Endometrial microvascular endothelial cells (primary cell): ENCODE data around the gene ATP2B3. TPM values are rescaled to one million over a fixed set of nuclear protein-coding genes. Genes with fewer than 3 reads are reported as not detected.

Experiments
- in situ Hi-C: cut with HindIII; loops from 2 replicates; pipeline ENCODE4 v1.10.0; 2017; ENCODE audit warnings: low sequenced_read_pairs, low pct_unique_long_range_greater_than_20kb; ENCODE audit errors: inconsistent ontology term
- total RNA-seq: library from RNA; depleted of rRNA; stranded (reverse); fragments of >200 nt; gene quantifications from one replicate; pipeline ENCODE4 v1.2.3, GENCODE V29; 2015; ENCODE audit errors: inconsistent ontology term

Gene ATP2B3
- total RNA-seq, 1 donor from 2014 or later: not detected

DNA sequence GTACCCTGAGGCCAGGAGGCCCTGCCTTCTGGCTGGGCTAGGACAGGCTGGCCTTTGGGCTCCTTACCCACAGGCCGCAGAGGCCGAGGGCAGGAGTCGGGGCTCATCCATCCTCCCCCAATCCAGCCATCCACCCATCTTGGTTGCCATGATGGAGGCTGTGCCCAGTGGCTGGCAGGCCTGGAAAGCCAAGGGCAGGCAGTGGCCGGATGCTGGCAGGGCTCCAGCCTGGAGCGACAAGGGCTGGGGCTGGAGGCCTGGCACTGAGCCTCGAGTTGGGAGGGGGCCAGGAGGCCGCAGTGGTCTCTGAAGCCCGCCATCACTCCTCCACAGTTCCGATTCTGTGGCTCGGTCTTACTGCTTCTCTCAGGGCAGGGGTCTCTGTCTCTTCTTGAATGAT is 31.3 kb upstream of the ATP2B3 start:
- in situ Hi-C loops: no loop called here

GRCh38 chrX:153487590-153488071 is 29.8 kb upstream of the ATP2B3 start:
- in situ Hi-C loops: no loop called here

DNA sequence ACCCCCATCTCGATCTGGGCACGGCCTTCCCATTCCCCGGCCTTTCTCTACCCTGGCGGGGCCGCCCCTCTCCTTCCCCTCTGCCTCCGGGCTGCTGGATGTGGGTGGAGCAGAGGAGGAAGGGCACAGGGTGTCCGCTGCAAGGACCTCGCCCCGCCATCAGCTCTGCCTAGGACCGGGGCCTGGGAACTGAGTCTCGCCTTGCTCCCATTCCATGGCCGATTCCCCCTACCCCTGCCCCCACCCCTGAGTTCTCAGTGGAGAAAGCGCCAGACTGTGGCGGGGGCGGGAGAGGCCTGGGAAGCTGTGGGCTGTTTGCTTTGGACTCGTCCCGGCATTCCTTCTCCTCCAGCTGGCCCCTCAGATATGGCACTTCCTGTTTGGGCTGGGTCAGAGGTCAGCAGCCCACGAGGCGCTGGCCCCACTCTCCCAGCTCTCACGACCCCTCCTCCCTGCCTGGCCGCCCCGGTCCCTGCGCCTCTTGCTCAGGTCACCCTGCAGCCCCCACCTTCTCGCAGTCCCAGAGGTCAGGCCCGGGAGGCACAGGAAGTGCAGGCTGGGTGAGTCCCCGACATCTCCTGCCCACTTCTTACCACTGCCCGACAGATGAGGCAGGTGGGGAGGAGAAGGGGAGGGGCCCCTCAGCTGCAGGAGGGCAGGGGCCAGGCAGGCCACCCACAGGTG is 29.1 kb upstream of the ATP2B3 start:
- in situ Hi-C loops: no loop called here

DNA sequence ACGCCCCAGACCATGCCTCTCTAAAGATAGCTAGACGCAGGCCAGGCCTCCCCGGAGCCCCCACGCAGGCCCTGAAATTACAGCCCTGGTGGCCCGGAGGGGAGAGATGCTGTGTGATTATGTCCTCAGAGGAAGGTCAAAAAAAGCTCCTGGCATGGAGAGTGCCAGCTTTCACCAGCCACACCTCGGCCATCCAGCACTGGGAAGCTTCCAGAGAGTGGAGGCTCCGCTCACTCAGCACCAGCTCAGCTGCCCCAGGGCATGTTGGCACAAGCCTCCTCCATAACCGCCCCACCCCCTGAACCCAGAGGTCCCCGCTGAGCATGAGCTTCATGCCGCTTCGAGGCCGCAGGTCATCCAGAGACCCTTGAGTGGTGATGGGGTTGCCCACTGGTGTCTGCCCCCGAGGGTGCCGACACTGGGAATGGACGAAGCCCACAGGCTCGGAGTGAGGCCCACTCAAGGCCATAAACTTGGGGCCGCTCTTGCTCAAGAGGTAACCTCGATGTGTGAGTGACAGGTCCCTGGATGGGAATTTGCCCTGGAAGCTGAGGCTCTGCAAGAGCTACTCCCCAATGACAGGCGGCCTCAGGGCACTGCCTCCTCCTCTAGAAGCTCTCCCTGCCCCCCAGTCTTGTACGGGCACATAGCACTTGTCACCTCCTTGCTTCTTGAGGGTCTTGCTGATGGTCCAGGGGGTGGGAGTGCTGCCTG is 27.1 kb upstream of the ATP2B3 start:
- in situ Hi-C loops: no loop called here

DNA sequence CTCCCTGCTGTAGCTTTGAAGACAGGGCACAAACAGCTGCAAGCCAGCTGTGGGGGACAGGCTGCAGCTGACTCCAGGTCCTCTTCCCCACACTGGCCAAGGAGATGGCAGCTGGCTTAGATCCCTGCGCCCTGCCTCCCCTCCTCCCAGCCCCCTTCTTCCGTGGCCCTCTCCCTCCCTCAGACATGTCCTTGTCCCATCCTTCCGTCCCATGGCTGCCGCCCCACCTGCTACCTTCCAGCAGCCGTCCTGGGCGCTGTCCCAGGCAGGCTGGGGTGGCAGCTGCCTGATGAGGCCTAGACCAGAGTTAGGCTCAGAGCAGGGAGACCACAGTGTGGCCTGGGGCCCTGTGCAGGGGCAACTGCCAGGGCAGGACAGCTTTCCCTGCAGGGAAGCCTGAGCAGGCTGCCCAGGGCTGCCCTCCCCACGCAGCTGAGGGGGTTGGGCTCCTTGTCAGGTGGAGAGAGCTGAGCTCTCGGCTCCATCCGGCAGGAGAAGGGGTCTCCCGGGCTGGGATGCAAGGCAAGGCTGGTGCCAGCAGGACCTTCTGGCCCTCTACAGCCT is 26.0 kb upstream of the ATP2B3 start:
- in situ Hi-C loops: no loop called here

DNA sequence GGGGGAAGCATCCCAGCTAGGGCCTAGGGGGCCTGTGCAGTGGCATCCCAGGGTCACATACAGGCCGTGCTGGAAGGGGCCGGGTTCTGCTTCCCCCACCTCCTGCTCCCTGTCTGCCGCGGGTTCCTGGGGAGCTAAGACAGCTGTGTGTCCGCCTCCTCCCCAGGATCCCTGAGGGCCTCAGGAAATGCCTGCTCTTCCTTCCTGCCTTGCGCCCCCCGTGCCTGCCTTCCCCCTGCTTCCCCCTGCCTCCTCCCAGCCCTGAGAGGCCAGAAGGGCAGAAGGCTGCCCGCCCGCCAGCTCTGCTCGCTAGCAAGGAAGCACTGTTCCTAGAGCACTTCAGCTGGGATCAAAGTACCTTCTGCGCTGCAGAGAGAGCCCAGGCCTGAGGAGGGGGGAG is 25.5 kb upstream of the ATP2B3 start:
- in situ Hi-C loops: no loop called here

DNA sequence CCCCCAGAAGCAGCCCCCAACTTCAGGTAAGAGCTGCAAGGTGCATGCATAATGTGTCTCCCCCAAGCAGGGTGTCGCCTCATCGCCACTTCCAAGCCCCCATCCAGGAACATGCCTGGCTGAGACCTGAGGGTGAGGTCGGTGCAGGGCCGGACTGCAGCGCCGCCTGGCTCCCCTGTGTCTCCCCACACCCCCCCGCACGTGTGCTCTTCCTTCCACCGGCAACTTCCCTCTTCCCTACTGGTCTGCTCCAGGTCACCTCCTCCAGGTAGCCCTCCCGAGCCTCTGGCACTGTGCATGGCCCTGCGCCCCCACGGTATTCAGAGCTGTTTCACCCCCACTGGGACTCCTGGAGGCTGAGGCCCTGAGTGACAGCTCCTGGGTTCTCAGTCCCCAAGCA is 24.9 kb upstream of the ATP2B3 start:
- in situ Hi-C loops: no loop called here

DNA sequence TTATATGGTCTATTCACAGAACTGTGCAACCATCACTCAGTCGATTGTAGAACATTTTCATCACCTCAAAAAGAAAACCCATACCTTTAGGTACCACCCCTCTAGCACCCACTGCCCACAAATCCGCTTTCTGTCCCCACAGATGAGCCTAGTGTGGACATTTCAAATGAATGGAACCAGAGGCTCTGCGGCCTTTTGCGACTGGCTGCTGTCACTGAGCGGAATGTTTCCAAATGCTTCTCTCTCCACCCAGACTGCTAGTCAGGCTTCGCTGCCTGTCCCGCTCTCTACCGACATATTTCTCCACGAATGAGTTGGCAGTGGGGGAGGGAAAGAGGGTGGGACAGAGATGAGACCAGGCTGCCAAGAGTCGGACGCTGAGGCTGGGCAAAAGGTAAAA is 24.4 kb upstream of the ATP2B3 start:
- in situ Hi-C loops: no loop called here

- in situ Hi-C loops: no loop called here
Measured at GRCh38 chrX:153494061-153494460, 23.4 kb upstream of the ATP2B3 start.

DNA sequence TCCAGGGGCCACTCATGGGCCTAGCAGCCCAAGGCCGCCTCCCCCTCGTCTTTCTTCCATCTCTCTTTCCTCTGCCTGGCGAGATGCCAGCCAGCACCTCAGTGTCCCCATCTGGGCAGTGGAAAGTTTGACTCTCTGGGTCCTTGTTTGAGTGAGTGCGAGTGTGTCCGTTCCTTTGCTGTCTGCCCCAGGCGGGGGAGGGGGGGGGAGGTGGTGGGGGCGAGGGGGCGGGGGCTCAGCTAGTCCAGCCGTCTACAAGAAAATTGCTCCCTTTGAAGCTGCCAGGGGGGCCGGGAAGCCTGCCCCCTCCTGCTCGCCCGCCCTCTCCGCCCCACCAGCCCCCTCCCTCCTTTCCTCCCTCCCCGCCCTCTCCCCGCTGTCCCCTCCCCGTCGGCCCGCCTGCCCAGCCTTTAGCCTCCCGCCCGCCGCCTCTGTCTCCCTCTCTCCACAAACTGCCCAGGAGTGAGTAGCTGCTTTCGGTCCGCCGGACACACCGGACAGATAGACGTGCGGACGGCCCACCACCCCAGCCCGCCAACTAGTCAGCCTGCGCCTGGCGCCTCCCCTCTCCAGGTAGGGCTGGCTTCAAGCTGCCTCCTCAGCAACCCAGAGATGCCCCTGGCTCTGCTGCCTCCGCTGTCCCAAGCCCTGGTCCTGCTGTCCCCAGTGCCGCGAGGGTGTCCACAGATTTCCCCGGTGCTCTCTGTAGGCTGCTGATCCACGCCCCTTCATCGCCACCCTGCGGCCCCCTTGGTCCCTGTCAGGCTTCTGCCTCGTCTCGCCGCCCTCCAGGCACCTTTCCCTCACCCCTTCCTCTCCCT is 22.7 kb upstream of the ATP2B3 start, which contains the start of gene BGN:
BGN (plus strand) TSS at position 440 of the 821 bp plus-strand sequence. CDS start 9,652 bp downstream, outside the sequence.
- in situ Hi-C loops: no loop called here

DNA sequence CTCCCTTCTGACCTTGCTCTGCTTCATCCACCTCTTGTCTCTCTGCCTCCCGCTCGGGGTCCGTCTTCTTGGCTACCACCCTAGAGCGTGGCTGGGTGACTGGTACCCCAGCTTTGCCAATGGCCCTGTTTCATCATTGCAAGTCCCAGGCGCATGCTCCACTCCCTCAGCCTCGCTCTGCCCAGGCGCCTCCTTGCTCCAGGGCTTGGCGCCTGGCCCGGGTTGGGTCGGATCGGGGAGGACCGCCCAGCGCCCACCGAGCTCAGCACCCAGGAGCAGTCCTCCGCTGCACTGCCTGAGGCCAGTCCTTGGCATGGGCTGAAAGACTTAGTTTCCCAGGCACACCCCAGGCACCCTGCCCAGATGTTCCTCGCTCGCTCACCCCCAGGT is 22.1 kb upstream of the ATP2B3 start:
- in situ Hi-C loops: no loop called here

- in situ Hi-C loops: no loop called here
Measured at GRCh38 chrX:153495903-153496589, 21.4 kb upstream of the ATP2B3 start.

- in situ Hi-C loops: no loop called here
Measured at GRCh38 chrX:153496590-153496959, 20.9 kb upstream of the ATP2B3 start.

DNA sequence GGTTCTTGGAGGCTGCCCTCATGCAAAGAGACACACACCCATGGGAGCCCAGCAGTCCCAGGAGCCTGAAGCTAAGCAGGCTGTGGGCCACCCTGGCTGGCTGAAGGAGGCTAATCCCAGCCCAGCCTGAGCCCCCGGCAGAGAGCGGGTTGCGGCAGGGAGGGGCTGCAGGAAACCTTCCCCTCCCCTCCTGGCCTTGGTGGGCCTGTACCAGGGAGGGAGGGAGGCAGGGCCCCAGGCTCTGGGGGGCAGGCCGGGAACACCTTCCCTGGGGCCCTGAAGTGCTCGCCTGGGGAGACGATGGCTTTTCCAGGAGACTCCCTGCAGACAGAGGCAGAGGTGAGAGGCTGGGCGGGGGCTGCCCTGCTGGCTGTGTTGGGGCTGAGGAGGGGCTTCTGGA is 19.0 kb upstream of the ATP2B3 start:
- in situ Hi-C loops: no loop called here

- in situ Hi-C loops: no loop called here
Measured at GRCh38 chrX:153499341-153499740, 18.1 kb upstream of the ATP2B3 start.

GRCh38 chrX:153499876-153500275 is 17.6 kb upstream of the ATP2B3 start:
- in situ Hi-C loops: no loop called here

- in situ Hi-C loops: no loop called here
Measured at GRCh38 chrX:153500676-153501280, 16.7 kb upstream of the ATP2B3 start.

DNA sequence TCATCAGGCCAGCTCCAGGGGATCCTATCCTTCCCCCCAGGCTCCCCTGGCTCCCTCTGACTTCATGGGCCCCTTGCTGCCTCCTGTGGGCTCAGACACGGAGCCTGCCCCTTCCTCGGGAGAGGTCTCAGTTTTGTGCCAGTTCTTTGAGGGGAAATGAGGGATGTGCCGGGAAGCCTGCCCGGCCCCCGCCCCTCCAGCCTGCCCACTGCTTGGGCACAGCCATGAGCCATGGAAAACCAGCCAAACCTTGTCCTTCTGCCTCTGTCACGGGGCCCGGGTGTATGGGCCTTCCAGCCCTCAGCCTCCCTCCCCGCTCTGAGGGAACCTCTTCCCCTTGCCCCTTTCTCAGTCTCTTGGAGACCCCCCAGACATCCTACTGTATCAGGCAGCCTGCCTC is 15.9 kb upstream of the ATP2B3 start:
- in situ Hi-C loops: no loop called here
